NCI-H1436 (cell line): Measurements from ENCODE around the gene TLR9.

ENCODE experiments used
- DNase-seq: peaks from one replicate; lab custom pipeline; 2025; lab: John Stamatoyannopoulos, UW

Gene TLR9

DNA sequence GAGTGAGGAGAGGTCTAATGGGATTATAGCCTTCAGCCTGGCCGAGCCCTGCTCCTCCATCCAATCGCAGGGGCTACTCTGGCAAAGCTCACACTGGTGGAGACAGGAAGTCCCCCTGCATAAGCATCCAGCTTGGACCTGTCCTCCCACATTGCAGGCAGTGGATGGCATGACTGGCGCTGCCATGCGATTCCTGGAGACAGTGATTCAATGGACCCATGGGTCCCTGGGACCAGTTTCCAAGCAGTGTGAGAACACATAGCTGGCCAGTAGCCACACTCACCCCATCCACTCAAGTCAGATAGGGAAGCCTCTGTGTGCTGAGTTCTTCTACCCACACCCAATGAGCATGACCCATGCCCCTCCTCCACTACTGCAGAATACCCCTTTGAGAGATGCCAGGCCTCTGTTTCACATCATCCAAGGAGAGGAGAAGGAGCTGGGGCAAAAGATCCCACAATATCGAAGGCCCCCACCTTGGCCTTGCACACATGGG is 53.1 kb downstream of the TLR9 start:
- DNase-seq = no peak

DNA sequence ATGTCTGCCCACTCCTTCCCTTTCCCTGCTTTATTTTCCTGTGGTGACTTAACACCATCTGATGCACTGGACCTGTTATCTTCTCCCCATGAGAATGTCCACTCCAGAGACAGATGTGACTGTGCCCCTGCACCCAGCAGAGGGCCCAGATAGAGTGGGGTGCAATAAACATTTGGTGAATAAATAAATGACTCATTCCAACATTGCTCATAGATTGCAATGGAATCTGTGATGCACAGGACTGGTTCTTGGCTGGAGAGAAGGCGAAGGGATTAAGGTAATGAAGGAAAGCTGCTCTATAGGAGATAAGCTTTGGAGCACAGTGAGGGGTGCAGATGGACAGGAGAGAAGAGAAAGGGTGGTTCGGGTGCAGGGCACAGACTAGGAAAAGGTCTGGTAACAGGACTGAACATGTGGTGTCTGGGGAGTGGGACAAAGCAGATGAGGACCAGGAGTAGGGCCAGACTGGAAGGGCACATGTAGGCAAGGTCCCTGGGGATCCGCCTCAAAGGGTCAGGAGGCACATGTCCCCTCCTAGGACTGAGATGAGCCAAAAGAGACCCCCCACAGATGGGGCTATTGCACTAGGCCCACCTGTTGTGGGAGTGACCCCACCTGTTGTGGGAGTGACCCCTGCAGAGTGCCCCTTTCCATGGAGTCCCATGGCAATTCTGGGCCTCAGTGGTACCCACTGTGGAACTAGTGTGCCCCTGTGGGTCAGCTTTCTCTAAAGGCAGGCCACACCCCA is 53.8 kb downstream of the TLR9 start:
- DNase-seq = no peak
